HG02840 (cell line): ENCODE data around the gene NDUFV3.
"Not testable (repeated sequence)": the region's sequence is repeated elsewhere in the genome, so short reads cannot be mapped to it uniquely, and the experiment has no call there.

Experiments
- ATAC-seq: cut with Tn5 transposase; IDR thresholded peaks from one replicate; pipeline ENCODE4 v1.9.1; 2021; ENCODE audit warnings: mild to moderate bottlenecking, moderate library complexity, moderate number of reproducible peaks; ENCODE audit not compliant: unreplicated experiment, low FRiP score

NDUFV3 gene

GRCh38 chr21:42892931-42893755 is at the start of gene NDUFV3:
Gene NDUFV3, plus strand, starts transcription at chr21:42893309. Its CDS starts 25 bp downstream, at chr21:42893334.
- peak; percentile 91 for ATAC-seq

- no peak for ATAC-seq
Observed at GRCh38 chr21:42844411-42845113, 48.5 kb upstream of the NDUFV3 start.

- ATAC-seq: no peak
Observed at GRCh38 chr21:42845296-42845965, 47.7 kb upstream of the NDUFV3 start.

GRCh38 chr21:42846221-42846620 is 46.9 kb upstream of the NDUFV3 start:
- no peak for ATAC-seq

GRCh38 chr21:42847051-42847707 is 45.9 kb upstream of the NDUFV3 start:
- no peak for ATAC-seq

GRCh38 chr21:42847726-42848125 is 45.4 kb upstream of the NDUFV3 start:
- no peak for ATAC-seq

- ATAC-seq: not testable (repeated sequence)
Observed at GRCh38 chr21:42848144-42848931, 44.8 kb upstream of the NDUFV3 start.

GRCh38 chr21:42848932-42849758 is 44.0 kb upstream of the NDUFV3 start:
- no peak for ATAC-seq

GRCh38 chr21:42849759-42850412 is 43.2 kb upstream of the NDUFV3 start:
- no peak for ATAC-seq

- no peak for ATAC-seq
Observed at GRCh38 chr21:42850463-42850862, 42.6 kb upstream of the NDUFV3 start.

- no peak for ATAC-seq
Observed at GRCh38 chr21:42850866-42851391, 42.2 kb upstream of the NDUFV3 start.

GRCh38 chr21:42851812-42852665 is 41.1 kb upstream of the NDUFV3 start:
- ATAC-seq: no peak

- ATAC-seq: no peak
Observed at GRCh38 chr21:42852925-42853570, 40.1 kb upstream of the NDUFV3 start.

- ATAC-seq: no peak
Observed at GRCh38 chr21:42853621-42854020, 39.5 kb upstream of the NDUFV3 start.

GRCh38 chr21:42854246-42855010 is 38.7 kb upstream of the NDUFV3 start:
- ATAC-seq: no peak
